ENCODE measurements around the gene MRPS25.

DNA sequence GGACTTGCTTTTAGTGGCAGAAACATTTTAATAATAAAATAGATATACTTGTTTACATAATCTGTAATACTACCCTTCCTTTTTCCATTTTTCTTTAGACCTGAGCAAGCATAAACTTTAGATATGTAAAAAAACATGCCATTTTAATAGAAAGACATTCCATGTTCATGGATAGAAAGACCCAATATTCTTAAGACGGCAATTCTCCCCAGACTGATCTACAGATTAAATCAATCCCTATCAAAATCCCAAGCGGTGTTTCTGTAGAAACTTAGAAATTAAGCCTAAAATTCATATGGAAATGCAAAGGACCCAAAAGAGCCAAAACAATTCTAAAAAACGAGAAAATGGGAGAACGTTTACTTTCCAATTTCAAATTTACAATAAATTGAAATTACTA, 11.6 kb downstream of the MRPS25 start:
- TF ChIP-seq, protein P1, sequence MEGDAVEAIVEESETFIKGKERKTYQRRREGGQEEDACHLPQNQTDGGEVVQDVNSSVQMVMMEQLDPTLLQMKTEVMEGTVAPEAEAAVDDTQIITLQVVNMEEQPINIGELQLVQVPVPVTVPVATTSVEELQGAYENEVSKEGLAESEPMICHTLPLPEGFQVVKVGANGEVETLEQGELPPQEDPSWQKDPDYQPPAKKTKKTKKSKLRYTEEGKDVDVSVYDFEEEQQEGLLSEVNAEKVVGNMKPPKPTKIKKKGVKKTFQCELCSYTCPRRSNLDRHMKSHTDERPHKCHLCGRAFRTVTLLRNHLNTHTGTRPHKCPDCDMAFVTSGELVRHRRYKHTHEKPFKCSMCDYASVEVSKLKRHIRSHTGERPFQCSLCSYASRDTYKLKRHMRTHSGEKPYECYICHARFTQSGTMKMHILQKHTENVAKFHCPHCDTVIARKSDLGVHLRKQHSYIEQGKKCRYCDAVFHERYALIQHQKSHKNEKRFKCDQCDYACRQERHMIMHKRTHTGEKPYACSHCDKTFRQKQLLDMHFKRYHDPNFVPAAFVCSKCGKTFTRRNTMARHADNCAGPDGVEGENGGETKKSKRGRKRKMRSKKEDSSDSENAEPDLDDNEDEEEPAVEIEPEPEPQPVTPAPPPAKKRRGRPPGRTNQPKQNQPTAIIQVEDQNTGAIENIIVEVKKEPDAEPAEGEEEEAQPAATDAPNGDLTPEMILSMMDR (IDR thresholded peaks at IDR 0.05; ENCODE audit: low read length), result no peak
- TF ChIP-seq EZH2 (optimal IDR thresholded peaks at IDR 0.05; ENCODE audit: low read depth, low read length), result no peak
- TF ChIP-seq EZH2phosphoT487 (IDR thresholded peaks at IDR 0.05; ENCODE audit: low read length), result no peak

Measured in MM.1S (cell line).